GM18870 (cell line): Measurements from ENCODE around the gene SUPT3H.
"Not testable (repeated sequence)": the region's sequence is repeated elsewhere in the genome, so short reads cannot be mapped to it uniquely, and the experiment has no call there.

Experiments
- ATAC-seq: cut with Tn5 transposase; IDR thresholded peaks from one replicate; pipeline ENCODE4 v1.9.1; 2021; ENCODE audit warnings: moderate library complexity; ENCODE audit not compliant: unreplicated experiment

The SUPT3H gene

DNA sequence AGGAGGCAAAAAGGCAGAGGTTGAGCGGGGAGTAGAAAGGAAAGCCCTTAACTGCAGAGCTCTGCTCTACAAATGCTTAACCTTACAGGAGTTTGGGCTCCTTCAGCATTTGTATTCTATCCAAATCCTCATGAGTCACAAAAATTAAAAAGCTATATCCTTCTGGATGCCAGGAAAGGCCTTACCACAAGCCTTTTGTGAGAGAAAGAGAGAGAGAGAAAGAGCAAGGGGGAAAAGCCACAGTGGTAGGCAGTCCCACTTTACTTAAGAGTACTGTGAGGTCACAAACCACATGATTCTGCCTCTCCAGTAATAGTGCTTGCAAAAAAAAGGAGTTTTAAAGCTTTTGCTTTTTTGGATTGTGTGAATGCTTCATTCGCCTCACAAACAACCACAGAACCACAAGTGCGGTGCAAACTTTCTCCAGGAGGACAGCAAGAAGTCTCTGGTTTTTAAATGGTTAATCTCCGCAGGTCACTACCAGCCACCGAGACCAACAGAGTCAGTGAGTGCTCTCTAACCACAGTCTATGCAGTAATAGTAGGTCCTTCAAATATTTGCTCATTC is 49.7 kb downstream of the SUPT3H start, which contains the start of gene RUNX2:
Gene RUNX2 (plus strand): TSS at position 375 of the 567 bp plus-strand sequence. CDS start 397 bp downstream, outside the sequence.
- ATAC-seq, result no peak

DNA sequence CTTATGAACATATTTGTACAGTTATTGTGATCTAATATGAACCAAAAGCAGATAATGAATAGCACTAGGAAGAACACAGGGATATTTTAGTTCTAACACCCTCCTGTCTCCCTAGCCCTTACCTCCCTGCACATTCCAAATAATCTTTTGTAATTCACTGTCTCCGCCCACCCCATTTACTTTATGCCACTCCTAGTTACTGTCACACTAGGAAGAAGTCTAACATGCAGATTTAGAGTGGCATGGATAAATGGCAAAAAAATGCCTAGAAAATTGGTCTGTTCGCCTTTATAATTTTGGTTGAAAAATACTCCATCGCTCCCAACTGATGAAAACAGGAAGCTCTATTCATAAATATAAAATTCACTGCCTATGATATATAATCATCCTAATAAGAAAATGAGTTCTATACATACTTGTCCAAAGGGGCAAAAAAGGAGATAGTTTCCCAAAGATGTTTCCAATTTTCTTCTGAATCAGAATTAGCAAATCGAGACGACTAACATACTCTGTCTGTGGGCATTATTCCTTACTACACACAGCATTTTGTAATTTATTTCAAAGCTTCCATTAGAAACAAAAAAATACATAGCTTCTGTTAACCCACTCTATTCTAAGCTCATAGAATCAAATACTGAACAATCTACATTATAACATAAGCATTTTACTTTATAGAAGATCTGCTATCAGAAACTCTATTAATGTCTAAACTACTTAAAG is 50.9 kb downstream of the SUPT3H start:
- ATAC-seq, result no peak

DNA sequence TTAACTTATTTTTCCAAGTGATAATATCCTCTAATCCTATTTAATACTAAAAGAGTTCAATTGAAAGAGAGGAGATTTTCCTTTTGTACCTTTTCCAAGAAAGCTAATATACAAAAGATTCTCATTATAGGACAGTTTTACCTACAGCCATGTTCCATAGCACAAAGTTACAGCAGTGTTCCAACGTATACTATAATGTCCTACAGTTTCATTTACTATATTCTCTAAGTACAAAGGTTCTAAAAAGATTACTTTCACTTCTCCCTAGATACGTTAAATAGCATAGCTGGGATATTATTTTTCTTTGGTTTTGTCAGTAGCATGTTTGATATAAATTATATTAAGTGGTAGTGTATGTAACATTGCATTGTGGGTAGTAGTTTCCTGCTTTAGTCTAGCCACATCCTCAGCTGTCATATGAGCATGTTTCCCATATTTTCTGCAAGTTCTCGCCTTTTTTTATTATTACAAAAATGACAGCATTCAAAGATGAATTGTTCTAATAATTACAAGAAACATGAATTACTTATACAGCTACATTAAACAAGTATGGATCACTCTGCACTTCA is 54.0 kb downstream of the SUPT3H start:
- ATAC-seq, result no peak

DNA sequence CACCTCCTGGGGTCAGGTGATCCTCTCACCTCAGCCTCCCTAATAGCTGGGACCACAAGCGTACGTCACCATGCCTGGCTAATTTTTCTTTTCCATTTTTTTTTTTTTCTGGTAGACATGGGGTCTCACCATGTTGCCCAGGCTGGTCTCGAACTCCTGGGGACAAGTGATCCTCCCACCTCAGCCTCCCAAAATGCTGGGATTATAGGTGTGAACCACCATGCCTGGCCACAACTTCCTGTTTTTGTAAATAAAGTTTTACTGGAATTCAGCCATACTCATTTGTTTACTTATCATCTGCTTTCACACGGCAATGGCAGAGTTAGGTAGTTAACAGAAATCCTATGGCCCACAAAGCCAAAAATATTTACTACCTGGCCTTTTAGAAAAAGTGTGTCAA is 57.4 kb downstream of the SUPT3H start:
- ATAC-seq, result no peak

DNA sequence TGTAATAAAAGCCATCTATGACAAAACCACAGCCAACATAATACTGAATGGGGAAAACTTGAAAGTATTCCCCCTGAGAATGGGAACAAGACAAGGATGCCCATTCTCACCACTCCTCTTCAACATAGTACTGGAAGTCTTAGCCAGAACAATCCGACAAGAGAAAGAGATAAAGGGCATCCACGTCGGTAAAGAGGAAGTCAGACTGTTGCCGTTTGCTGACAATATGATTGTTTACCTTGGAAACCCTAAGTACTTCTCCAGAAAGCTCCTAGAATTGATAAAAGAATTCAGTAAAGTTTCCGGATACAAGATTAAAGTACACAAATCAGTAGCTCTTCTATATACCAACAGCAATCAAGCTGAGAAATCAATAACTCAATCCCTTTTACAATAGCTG is 63.6 kb downstream of the SUPT3H start:
- no peak for ATAC-seq

DNA sequence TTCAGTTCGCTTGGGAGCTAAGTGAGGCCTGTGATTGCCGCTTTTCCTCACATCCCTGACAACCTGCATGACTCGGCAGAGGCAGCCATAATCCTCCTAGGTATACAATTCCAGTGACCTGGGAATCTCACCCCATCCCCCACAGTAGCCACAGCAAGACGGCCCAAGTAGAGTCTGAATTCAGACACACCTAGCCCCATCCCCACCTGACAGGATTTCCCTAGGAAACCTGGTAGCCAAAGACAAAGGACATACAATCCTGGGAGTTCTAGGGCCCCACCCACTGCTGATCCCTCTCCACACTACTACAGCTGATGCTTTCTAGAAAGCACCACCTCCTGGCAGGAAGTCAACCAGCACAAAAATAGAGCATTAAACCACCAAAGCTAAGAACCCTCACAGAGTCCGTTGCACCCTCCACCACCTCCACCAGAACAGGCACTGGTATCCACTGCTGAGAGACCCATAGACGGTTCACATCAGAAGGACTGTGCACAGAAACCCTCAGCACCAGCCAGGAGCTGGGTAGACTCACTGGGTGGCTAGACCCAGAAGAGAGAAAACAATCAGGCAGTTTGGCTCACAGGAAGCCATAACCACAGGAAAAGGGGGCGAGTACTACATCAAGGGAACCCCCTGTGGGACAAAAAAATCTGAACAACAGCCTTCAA is 67.5 kb downstream of the SUPT3H start:
- ATAC-seq, result no peak

DNA sequence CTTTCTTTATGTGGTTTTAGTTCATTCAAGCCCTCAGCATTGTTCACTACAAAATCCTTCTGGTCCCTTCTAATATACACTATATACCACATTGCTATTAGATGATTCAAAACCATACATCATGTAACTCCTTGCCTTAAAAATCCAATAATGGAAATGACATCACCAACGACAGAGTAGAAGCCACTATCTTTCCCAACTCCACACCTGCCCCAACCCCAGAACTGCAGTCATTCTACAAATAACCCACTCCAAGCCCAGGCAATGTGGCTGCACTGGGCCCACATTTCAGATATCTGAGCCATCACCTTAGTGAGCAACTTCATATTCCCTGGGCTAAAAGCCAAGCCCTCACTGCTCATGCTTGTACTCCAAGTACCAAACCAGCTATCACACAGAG is 72.2 kb downstream of the SUPT3H start:
- no peak for ATAC-seq

DNA sequence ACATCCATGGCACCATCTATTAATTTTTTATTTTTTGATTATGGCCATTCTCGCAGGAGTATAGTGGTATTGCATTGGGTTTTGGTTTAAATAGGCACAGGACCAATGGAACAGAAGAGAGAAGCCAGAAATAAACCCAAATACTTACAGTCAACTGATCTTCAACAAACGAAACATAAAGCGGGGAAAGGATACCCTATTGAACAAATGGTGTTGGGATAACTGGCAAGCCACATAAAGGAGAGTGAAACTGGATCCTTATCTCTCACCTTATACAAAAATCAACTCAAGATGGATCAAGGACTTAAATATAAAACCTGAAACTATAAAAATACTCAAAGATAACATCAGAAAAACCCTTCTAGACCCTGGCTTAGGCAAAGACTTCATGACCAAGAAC is 74.9 kb downstream of the SUPT3H start:
- no peak for ATAC-seq

DNA sequence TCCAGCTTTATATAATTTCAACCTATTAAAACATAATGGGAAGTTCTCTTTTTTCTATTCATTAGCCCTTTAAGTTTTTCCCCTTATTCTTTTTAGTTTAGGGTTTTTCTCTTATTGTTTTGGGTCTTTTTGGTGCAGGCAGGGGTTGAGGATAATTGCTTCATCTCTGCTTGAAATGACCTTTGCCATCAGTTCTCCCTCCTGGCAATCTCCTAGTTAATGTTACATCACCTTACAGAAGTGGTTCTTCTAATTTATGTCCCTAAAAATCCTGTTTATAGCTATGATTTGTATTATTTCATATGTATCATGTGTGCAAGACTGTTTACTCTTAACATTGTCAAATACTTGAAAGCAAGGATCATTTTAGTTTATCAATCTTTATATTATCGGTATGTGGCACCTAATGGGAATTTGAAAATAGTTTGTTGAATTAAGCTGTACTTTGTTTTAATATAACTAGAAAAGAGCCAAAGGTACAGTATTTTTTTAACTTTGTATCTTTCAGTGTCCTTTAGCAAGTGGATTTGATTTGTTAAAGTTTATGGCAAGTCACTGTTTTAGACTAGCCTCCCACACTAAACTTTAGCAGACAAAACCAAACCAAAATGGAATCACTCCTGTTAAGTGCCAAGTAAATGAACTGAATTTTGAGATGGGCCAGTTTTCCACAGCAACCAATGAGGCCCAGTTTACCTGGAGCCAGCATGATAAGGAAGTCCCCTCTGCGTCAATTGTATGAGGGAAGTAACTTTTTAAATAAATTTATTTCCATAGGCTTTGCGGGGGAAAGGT is 76.2 kb downstream of the SUPT3H start:
- no peak for ATAC-seq

DNA sequence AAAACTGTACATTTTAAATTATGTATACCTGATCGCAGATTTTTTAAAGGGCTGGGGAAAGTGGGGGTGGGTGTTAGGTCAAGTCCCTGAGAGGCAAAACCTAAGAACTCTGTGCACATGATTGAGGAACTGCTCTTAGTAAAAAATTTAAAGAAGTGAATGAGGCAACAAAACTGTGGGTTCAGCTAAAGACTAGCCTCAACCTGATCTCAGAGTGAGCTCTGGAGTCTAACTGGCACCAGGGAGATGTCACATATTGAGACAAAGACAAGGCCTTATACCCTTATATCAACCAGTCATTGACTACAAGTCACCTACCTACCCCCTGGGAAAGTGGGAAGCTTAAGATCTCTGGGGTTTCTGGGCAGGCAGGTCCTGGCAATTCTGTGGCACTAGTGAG is 77.0 kb downstream of the SUPT3H start:
- ATAC-seq, result no peak

DNA sequence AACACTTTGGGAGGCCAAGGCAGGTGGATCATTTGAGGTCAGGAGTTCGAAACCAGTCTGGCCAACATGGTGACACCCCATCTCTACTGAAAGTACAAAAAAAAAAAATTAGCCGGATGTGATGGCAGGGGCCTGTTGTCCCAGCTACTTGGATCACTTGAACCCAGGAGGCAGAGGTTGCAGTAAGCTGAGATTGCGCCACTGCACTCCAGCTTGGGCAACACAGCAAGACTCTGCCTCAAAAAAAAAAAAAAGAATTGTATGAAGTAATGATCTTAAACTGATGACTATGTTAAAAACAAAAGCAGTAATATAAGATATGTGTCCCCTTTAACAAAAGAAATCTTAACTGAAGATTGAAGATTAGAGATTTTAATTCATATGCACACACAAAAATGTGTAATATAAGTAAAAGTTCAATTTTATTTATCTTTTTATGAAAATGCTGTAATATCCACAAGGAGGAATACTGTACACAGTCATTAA is 78.6 kb downstream of the SUPT3H start:
- ATAC-seq, result no peak

DNA sequence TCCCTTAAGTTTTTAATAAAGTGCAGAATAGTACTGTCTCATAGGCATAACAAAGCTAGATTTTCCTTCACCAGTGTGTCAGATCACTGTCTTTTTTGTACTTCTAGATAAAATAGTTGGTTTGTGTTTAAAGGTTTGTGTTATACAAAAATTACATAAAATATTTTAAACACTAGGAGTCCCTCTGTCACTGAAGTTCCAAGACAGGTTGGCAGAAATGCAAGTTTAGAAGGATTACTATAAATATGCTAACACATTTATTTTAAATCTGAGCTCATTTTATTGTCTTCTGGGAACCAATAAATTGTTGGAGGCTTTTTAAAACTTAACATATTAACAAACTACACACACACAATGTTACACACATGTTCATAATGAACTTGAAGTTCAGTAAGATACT is 80.4 kb downstream of the SUPT3H start:
- no peak for ATAC-seq

DNA sequence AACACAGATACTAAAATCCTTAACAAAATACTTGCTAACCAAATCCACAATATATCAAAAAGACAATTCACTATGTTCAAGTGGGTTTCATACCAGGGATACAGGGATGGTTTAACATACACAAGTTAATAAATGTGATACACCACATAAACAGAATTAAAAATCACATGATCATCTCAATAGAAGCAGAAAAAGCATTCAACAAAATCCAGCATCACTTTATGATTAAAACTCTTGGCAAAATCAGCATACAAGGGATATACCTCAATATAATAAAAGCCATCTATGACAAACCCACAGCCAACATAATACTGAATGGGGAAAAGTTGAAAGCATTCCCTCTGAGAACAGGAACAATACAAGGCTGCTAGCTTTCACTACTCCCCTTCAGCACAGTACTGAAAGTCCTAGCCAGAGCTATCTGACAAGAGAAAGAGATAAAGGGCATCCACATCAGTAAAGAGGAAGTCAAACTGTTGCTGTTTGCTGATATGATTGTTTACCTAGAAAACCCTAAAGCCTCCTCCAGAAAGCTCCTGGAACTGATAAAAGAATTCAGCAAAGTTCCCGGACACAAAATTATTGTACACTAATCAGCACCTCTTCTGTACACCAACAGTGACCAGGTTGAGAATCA is 83.6 kb downstream of the SUPT3H start:
- ATAC-seq, result not testable (repeated sequence)

DNA sequence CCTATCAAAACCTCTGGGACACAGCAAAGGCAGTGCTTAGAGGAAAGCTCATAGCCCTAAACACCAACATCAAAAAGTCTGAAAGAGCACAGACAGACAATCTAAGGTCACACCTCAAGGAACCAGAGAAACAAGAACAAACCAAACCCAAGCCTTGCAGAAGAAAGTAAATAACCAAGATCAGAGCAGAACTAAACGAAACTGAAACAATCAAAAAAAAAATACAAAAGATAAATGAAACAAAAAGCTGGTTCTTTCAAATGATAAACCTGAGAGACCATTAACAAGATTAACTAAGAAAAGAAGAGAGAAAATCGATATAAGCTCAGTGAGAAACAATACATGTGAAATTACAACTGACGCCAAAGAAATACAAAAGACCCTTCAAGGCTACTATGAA is 84.4 kb downstream of the SUPT3H start:
- ATAC-seq, result no peak

DNA sequence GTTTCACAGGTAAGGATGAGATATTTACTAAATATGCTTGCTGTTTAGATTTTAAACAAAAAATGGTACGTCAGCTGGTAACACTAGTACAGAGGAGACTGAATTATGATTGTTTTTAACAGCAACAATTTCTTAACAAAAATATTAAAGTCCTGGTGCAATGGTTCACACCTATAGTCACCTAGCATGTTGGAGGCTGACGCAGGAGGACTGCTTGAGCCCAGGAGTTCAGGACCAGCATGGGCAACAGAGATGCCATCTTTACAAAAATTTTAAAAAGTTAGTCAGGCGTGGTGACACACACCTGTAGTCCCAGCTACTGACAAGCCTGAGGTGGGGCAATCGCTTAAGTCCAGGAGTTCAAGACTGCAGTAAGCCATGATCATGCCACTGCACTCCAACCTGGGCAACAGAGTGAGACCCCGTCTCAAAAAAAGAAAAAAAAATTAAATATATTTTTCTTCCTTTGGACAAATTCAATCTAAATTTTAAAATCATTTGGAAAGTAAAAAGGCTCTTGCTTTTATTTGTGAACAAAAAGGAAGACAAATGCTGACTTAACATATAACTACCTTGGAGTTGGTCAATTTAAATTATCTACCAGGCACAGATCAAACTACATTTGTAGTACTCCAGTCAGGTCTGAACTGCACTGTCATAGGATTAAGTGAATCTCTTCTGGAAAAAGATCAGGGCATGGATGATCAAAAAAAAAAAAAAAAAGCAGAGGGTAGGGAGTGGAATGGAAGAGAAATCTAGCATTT is 87.8 kb downstream of the SUPT3H start:
- no peak for ATAC-seq

DNA sequence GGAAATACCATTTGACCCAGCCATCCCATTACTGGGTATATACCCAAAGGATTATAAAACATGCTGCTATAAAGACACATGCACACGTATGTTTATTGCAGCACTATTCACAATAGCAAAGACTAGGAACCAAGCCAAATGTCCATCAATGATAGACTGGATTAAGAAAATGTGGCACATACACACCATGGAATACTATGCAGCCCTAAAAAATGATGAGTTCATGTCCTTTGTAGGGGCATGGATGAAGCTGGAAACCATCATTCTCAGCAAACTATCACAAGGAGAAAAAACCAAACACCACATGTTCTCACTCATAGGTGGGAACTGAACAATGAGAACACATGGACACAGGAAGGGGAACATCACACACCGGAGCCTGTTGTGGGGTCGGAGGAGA is 91.0 kb downstream of the SUPT3H start:
- ATAC-seq, result not testable (repeated sequence)

DNA sequence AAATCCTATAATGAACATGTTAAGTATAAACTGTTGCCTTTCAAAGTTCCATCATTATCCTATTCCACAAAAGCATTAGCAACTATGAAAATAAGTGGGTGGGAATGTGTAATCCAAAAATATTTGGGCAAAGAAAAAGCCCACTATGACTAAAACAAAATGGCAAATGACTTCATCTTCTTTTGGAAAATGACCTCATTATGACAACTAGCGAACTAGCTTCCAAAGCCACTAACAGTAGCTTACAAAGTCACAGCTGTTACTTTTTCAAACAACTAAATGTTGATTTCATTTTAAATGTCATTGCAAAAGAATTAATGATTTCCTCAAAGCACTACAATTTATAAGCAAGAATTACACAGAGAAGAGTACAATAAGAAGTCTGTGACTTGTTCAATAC is 99.4 kb downstream of the SUPT3H start:
- no peak for ATAC-seq

DNA sequence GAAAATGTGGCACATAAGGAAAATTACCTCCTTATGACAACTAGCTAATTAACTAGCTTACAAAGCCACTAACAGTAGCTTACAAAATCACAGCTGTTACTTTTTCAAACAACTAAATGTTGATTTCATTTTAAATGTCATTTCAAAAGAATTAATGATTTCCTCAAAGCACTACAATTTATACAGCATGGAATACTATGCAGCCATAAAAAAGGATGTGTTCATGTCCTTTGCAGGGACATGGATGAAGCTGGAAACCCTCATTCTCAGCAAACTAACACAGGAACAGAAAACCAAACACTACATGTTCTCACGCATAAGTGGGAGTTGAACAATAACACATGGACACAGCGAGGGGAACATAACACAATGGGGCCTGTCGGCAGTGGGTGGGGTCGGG is 100.0 kb downstream of the SUPT3H start:
- not testable (repeated sequence) for ATAC-seq

DNA sequence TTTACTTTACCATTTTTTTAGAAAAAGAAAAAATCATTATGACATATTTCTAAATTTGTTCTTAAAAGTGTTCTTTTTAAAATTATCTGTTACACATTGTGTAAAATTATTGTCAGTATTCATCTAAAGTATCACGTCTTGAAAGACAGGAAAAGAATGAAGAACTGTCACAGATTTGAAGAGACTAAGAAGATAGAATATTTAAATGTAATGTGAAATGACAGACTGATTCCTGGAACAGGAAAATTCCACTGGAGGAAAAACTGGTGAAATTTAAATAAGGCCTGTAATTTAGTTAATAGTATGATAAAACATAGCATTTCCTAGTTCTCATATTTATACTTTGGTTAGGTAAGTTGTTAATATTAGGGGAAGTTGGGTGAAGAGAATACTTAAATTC is 102.4 kb downstream of the SUPT3H start:
- no peak for ATAC-seq

DNA sequence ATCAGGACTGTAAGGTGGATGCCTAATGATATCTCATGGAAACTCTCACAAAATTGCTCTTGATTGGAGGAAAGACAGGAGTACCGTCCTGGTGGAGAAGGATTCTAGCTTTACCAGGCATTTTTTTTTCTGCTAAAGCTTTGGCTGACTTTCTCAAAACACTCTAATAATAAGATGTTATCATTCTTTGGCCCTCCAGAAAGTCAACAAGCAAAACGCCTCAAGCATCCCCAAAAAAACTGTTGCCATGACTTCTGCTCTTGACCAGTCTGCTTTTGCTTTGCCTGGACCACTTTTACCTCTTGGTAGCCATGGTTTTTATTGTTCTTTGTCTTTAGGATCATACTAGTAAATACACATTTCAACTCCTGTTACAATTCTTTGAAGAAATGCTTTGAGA is 105.1 kb downstream of the SUPT3H start:
- no peak for ATAC-seq
